Panc1 (cell line): ENCODE measurements around the gene SPTY2D1. TPM values are rescaled to one million over a fixed set of nuclear protein-coding genes. Genes with fewer than 3 reads are reported as not detected.

ENCODE experiments used
- ATAC-seq: fragments of 200-7000 bp; cut with Tn5 transposase; 2 replicates; pipeline ENCODE4 v1.9.1; 2020; ENCODE audit warnings: mild to moderate bottlenecking, moderate library complexity
- BruUV-seq: library from RNA; stranded (reverse); fragments of 400-500 nt; replicated peaks from 2 replicates; lab custom pipeline; 2021; lab: Mats Ljungman, UMichigan
- CTCF ChIA-PET: fragments of 300-600 bp; sonication (Branson Sonifier 250); formaldehyde crosslinking; loops from one replicate; lab custom pipeline; 2022; ENCODE audit warnings: antibody characterized with exemption; lab: Charles Lee
- POLR2A ChIA-PET: fragments of 300-600 bp; sonication (Branson Sonifier 250); formaldehyde crosslinking; loops from one replicate; lab custom pipeline; 2022; ENCODE audit warnings: antibody characterized with exemption; lab: Charles Lee
- DNase-seq: peaks from one replicate; pipeline ENCODE4 v3.0.0-alpha.2; 2010; ENCODE audit warnings: low read depth, low spot score
- H3K27ac ChIP-seq: 2 replicates; pipeline ENCODE4 v1.5.1; 2011; ENCODE audit warnings: mild to moderate bottlenecking, low read length, inconsistent platforms
- H3K27me3 ChIP-seq: fragments of 200-500 bp; sonication (Bioruptor generic); 2 replicates; pipeline ENCODE4 v1.6.0; 2014; ENCODE audit warnings: low read length, inconsistent platforms; ENCODE audit not compliant: control insufficient read depth, insufficient read depth
- H3K36me3 ChIP-seq: fragments of 200-500 bp; sonication (Bioruptor generic); 2 replicates; pipeline ENCODE4 v1.5.1; 2014; ENCODE audit warnings: inconsistent platforms, mild to moderate bottlenecking, low read length, moderate library complexity; ENCODE audit not compliant: control insufficient read depth, insufficient read depth
- H3K4me1 ChIP-seq: 2 replicates; pipeline ENCODE4 v1.5.1; 2011; ENCODE audit warnings: inconsistent platforms, mild to moderate bottlenecking, low read length, moderate library complexity; ENCODE audit not compliant: control insufficient read depth, insufficient read depth
- H3K4me3 ChIP-seq, 2 experiments: 2 replicates each; pipeline ENCODE4 v1.5.1; 2011 to 2012; ENCODE audit warnings: low read depth in 2 of 2, low read length in 2 of 2, mild to moderate bottlenecking in 2 of 2, inconsistent platforms in 1 of 2, moderate library complexity in 1 of 2
- H3K9me3 ChIP-seq: fragments of 200-500 bp; sonication (Bioruptor generic); 2 replicates; pipeline ENCODE4 v1.5.1; 2014; ENCODE audit warnings: low read depth, mild to moderate bottlenecking, inconsistent platforms, low read length, moderate library complexity; ENCODE audit not compliant: control insufficient read depth, insufficient read depth
- CTCF ChIP-seq: fragments of 450-650 bp; IDR thresholded peaks from 2 replicates; pipeline ENCODE4 v1.5.1; 2017; ENCODE audit warnings: mild to moderate bottlenecking
- POLR2AphosphoS5 ChIP-seq: IDR thresholded peaks from 2 replicates; pipeline ENCODE4 v1.6.1; 2012; ENCODE audit warnings: mild to moderate bottlenecking, low read depth, low read length, moderate library complexity
- SIN3A ChIP-seq: IDR thresholded peaks from 2 replicates; pipeline ENCODE4 v1.6.1; 2012; ENCODE audit warnings: low read depth, mild to moderate bottlenecking, low read length, moderate library complexity, borderline replicate concordance; ENCODE audit not compliant: insufficient read depth
- TCF7L2 ChIP-seq: IDR thresholded peaks from 2 replicates; pipeline ENCODE4 v1.6.1; 2011; ENCODE audit warnings: mild to moderate bottlenecking, low read depth, low read length, inconsistent platforms
- in situ Hi-C: cut with HindIII; loops from 2 replicates; pipeline ENCODE4 v1.10.0; 2016; ENCODE audit warnings: low sequenced_read_pairs, low pct_unique_long_range_greater_than_20kb
- intact Hi-C: fragments of 100-400 bp; cut with micrococcal nuclease; formaldehyde crosslinking; loops from one replicate; pipeline ENCODE4 v1.10.0; 2022; ENCODE audit not compliant: unreplicated experiment
- total RNA-seq: library from RNA; stranded (reverse); gene quantifications from one replicate; pipeline ENCODE4 v1.2.1, GENCODE V29; 2021; ENCODE audit not compliant: unreplicated experiment
- TF ChIP-seq, protein P1 (sequence below), 2 experiments: IDR thresholded peaks; 2 replicates each; pipeline ENCODE4 v1.6.1; 2011 to 2012; ENCODE audit warnings: low read depth in 2 of 2, control low read depth in 1 of 2, low read length in 1 of 2, mild to moderate bottlenecking in 1 of 2, moderate library complexity in 1 of 2; ENCODE audit not compliant: insufficient read depth in 1 of 2

The SPTY2D1 gene
- total RNA-seq, 1 experiment from 2014 or later: 14.8 TPM

GRCh38 chr11:18618342-18619025, 15.7 kb downstream of the SPTY2D1 start:
- Histone ChIP-seq H3K27ac (no peak overlapping the region), H3K27me3 (no peaks in the 10 kb centered on the region), H3K36me3 (no peaks in the 10 kb centered on the region), H3K9me3 (no peaks in the 10 kb centered on the region), H3K4me1 (no peaks in the 10 kb centered on the region), H3K4me3 (no peak overlapping the region)
- ChIA-PET CTCF (no interaction called here), POLR2A (no interaction called here)
- ATAC-seq (no peak), DNase-seq (no peak)
- BruUV-seq: no TSS peak
- TF ChIP-seq POLR2AphosphoS5 (no peak), CTCF (no peak), TCF7L2 (no peak), SIN3A (no peak)
- TF ChIP-seq, protein P1, sequence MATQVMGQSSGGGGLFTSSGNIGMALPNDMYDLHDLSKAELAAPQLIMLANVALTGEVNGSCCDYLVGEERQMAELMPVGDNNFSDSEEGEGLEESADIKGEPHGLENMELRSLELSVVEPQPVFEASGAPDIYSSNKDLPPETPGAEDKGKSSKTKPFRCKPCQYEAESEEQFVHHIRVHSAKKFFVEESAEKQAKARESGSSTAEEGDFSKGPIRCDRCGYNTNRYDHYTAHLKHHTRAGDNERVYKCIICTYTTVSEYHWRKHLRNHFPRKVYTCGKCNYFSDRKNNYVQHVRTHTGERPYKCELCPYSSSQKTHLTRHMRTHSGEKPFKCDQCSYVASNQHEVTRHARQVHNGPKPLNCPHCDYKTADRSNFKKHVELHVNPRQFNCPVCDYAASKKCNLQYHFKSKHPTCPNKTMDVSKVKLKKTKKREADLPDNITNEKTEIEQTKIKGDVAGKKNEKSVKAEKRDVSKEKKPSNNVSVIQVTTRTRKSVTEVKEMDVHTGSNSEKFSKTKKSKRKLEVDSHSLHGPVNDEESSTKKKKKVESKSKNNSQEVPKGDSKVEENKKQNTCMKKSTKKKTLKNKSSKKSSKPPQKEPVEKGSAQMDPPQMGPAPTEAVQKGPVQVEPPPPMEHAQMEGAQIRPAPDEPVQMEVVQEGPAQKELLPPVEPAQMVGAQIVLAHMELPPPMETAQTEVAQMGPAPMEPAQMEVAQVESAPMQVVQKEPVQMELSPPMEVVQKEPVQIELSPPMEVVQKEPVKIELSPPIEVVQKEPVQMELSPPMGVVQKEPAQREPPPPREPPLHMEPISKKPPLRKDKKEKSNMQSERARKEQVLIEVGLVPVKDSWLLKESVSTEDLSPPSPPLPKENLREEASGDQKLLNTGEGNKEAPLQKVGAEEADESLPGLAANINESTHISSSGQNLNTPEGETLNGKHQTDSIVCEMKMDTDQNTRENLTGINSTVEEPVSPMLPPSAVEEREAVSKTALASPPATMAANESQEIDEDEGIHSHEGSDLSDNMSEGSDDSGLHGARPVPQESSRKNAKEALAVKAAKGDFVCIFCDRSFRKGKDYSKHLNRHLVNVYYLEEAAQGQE (IDR thresholded peaks at IDR 0.05; ENCODE audit: insufficient read depth in 1 of 2, low read depth in 2 of 2, low read length in 1 of 2): no peak
- in situ Hi-C loops: no loop called here
- intact Hi-C loops: no loop called here

DNA sequence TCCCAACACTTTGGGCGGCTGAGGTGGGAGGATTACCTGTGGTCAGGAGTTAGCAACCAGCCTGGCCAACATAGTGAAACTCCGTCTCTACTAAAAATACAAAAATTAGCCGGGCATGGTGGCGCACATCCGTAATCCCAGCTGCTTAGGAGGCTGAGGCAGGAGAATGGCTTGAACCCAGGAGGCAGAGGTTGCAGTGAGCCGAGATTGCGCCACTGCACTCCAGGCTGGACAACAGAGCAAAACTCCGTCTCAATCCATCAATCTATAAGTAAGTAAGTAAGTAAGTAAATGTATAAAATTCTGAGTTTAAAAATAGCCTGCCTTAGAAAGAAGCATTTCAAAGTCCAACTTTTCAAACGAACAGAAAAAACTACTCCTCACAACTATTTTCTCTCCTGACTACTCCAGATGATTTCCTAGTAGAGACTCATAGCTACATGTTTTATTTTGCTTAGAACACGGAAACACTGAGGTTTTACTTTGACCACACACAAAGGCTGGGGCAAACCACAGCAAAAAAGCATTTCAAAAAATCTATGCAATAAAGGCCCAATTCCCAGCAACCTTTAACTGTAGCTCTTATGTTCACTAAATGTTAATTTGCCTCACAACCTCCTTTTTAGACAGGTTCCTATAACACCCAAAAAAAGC, 16.3 kb downstream of the SPTY2D1 start:
- no peaks in the 10 kb centered on the region for H3K4me1 ChIP-seq
- ATAC-seq: no peak
- POLR2A ChIA-PET: no interaction called here
- H3K27ac ChIP-seq: no peak overlapping the region
- H3K36me3 ChIP-seq: no peaks in the 10 kb centered on the region; the same call in 1 of the 2 replicates
- no peak for DNase-seq
- H3K4me3 ChIP-seq: no peak overlapping the region
- no peaks in the 10 kb centered on the region for H3K27me3 ChIP-seq
- CTCF ChIA-PET: no interaction called here
- no peaks in the 10 kb centered on the region for H3K9me3 ChIP-seq
- BruUV-seq: no TSS peak
- intact Hi-C loops: no loop called here
- in situ Hi-C loops: no loop called here
- no peak for TF ChIP-seq POLR2AphosphoS5
